SHP77 (cell line): ENCODE results near the gene LAPTM5.

ENCODE experiments used
- DNase-seq, 2 experiments: peaks; one replicate each; lab custom pipeline; 2025; lab: John Stamatoyannopoulos, UW

Gene LAPTM5

DNA sequence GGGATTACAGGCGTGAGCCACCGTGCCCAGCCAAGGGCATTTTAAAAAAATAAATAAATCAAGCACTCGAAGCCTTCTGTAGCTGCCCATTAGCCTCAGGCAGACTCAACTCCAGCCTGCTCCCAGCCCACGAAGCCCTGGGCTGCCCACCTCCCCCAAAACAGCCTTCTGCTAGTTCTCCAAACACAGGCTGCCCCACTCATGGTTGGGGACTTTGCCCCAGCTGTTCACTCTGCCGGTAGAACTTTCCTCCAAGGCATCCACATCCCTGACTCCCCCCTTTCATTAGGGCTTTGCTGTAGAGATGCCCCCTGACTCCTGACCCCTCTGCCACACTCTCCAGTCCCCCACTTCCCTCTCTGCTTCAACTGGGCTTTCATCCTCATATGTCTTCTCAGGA, 29.7 kb upstream of the LAPTM5 start:
- DNase-seq = no peak

GRCh38 chr1:30786264-30786991, 28.9 kb upstream of the LAPTM5 start:
- no peak for DNase-seq

DNA sequence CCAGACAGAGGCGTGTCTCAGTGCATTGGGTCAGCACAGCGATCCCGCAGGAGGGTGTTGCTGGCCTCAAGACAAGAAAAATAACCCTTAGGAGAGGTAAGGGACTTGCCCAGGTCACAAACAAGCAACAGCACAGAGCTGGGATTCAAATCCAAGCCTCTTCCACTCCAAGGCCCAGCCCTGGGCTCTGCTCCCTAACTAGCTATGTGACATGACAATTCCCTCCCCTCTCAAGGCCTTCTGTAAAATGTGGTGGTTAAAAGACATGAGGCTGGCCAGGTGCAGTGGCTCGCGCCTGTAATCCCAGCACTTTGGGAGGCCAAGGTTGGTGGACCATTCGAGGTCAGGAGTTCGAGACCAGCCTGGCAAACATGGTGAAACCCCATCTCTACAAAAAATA, 28.1 kb upstream of the LAPTM5 start:
- DNase-seq = no peak

DNA sequence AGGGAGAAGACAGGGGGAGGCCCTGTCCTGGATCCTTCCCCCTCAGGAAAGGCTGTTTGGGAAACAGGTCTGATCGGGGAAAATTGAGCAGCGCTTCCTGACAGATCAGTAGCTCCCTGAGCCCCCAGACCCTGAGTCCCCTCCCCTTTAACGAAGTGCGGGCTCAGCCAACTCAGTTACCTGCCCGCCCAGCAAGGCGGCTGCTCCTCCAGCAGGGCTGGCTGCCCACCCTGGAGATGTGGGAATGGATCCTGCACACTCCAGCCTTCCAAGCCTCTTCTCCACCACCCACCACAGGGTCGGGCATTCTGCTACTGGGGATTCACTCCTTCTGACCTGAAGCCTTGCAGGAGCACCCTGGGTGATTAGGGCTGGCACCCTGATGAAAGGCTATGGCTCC, 27.6 kb upstream of the LAPTM5 start:
- DNase-seq = no peak

DNA sequence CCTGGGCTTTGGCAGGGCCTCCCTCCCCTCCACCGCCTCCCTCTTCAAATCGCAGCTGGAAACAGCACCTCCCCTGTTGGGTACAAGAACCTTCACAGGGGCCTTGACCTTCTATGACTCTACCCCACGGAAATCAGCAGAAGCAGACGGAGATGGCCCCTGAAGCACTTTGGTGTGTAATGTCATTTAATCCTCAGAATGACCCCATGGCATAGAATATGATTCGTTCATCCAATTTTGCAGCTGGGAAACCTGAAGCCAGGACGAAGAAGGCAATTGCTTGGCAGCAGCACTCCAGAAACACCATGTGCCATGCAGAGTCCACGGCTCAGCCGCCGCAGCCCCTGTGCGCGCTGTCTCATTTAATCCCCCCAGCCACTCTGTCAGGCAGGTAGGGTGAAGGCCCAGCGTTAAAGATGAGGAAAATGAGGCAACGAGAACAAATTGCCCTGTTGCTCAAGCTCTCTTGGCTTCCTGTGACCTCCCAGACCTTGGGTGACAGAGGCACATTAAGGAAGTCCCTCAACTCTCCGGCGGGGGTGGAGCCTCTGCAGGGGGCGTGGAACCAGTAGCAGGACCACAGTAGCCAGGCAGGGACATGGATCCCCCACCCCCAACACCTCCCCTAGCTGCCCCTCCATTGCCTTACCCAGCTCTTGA, 25.8 kb upstream of the LAPTM5 start:
- DNase-seq = no peak

DNA sequence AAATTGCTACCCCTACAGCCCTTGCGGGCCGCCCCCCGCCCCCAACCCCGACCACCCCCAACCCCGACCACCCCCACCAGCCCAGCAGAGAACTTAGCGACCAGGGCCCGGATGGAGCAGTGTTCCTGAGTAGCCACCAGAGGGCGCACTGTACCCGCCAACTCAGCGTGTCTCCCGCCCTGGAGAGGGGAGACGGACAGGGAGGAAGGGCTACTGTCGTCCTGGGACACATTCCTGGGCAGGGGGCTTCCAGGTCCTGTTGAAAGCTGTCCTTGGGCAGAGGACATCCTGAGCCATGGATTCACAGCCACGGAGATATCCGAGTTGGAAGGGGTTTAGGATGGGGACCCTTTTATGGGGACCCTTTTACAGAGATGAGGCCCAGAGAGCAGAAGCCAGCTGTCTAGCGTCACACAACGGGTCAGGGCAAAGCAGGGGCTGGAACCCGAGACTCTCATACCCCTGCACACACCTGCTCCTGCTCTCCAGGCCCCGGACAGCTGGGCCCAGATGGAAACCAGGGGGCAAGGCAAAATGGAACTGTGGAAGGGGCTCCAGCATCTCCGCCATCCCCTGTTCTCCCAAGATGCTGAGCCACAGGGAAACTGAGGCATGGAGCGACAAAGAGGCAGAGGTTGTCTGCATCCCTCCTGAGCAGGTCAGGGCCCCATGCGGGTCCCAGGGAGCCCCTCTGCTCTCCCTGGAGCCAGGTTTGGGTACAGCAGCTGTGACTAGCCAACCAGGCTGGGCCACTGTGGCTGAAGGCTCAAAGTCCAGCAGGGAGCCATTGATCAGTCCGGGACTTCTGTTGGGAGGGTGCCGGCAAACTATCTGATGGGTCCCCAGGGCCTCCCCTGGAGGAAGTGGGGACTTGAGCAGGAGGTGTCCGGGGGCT, 25.0 kb upstream of the LAPTM5 start:
- DNase-seq = peak; percentile 48 to 64

DNA sequence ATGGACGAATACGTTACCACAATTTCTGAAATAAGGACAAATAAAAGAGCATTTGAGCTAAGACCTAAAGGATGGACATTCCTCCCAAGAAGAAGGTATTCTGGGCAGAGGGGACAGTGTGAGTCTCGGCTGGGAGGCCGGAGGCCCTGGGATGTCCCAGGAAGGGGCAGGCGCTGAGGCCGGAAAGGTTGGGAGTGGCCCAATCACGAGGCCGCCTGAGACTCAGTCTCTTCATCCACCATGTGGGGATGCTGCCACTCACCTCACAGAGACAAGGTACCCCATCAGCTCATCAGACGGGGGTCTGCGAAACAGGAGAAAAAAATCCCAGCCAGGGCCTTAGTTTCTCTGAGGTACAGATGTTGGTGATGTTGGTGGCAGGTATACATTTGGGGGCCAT, 24.3 kb upstream of the LAPTM5 start:
- no peak for DNase-seq

DNA sequence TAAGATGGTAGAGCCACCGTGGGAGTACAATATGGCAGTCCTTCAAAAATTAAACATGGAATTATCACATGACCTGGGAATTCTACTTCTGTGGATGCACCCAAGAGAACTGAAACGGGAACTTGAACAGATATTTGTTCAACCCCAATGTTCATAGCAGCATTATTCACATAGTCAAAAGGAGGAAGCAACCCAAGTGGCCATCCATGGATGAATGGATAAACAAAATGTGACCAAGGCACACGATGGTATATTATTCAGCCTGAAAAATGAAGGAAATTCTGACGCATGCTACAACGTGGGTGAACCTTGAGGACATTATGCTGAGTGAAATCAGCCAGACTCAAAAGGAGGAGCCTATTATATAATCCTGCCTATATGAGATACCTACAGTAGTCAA, 22.8 kb upstream of the LAPTM5 start:
- DNase-seq = no peak

GRCh38 chr1:30779294-30780071, 21.9 kb upstream of the LAPTM5 start:
- peak; percentile 84 to 87 for DNase-seq

DNA sequence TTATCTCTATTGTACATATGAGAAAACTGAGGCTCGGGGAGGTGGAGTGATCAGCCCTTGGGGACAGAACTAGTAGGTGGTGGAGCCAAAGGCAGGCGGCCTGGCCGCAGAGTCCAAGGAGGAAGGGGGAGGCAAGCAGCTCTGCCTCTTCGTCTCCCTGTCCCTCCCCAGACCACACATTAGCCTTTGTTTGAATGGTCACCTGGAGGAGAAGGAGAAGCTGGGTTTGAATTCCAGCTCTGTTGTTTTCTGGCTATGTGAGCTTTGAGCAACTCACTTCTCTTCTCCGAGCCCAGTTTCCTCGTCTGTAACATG, 21.4 kb upstream of the LAPTM5 start:
- DNase-seq = no peak

GRCh38 chr1:30778154-30778978, 20.8 kb upstream of the LAPTM5 start:
- peak; percentile 75 to 96 for DNase-seq

DNA sequence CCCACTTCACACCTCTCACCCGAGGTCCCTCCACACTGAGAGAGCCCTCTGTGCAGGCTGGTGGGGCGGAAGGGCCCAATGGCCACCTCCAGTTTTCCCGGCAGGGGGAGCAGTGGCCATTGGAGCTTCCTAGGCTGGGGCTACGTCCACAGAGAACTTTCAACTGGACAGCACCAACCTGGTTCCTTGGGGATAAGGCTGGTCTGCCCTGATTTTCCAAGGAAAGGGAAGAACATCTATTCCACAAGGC, 20.3 kb upstream of the LAPTM5 start:
- peak in 1 of 2 experiments; percentile 32 for DNase-seq

- DNase-seq = no peak
Measured at GRCh38 chr1:30777060-30777903, 19.7 kb upstream of the LAPTM5 start.

- no peak for DNase-seq
Measured at GRCh38 chr1:30776097-30777059, 18.8 kb upstream of the LAPTM5 start.

DNA sequence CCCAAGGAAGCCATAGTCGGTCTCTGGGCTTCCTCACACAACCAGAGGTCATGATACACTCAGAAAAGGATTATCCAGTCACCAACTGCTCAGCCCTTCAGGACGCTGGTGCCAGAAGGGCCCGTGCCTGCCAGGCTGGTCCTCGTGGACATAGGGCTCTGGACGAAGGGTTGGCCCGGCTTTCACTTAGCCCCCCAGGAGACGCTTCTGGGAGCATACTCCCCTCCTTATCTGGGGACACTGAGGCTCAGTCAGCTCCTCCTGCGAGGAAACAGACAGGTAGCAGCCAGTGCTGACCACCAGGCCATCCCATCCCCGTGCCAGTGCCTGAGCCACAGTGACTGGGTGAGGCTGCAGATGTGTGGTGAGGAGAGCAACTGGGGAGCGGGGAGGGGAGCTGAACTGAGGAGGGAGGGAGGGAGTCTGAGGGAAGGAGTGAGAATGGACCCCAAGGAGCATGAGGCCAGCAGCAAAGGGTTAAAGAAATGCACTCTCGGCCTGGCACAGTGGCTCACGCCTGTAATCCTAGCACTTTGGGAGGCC, 17.9 kb upstream of the LAPTM5 start:
- DNase-seq = no peak

DNA sequence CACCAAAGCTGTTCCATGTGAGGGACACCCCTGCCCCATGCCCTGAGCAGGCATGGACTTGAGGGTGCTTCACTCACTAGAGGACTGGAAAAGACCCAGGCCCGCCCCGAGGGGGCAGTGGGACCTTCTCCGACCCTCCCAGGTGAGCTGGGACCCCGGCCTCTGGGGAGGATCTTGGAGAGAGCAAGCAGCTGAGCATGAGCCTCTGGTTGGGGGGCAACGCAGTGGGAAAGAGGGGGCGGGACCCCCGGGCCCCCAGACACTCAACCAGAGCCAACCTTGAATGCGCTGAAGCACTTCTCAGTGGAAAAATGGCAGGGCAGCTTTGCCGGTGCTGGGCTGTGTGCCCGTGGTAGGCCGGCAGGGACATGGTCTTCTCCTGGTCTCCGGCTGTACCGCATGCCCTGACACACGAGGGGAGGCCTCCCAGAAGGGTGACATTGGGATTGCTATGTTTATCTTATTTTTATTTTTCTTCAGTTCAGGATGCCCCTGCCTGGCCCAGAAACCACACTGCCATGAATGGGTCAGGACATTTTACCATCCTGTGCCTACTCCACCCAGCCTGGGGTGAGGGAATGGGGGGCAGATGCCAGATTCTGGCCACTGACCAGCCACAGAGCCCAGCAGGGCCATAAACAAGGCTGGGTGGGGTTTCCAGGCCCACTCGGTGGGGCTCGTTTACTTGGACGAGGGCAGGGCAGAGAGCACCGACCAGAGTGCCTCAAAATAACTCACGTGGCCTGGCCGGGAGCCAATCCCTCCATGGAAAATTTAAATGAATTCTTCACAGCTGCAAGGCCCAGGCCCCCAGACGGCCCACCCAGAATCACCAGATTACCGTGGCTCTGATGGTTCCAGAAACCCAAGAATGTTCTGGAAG, 17.2 kb upstream of the LAPTM5 start:
- no peak for DNase-seq

DNA sequence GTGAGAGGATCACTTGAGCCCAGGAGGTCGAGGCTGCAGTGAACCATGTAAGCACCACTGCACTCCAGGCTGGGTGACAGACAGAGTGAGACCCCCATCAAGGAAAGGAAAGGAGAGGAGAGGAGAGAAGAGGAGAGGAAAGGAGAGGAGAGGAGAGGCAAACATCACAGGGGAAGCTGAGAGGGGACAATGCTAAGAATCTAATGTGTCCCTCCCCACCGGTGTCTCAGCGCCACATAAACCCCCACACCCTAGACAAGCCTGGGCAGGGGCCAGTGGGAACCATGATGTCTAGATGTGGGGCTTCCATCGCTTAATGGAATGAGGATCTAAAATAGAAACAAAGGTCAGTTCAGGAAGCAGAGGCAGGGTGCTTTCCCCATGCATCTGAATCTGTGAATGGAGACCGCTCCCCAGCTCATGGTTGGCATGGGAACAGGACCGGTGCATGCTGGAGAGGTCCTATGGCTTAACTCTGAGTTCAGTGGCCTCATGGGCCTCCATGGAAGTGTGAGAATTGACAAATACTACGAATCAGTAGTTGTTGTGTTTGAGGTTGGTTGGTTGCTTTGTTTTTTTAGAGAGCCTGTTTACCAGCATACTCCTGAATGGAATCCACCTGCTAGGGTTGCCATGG, 16.3 kb upstream of the LAPTM5 start:
- no peak for DNase-seq

GRCh38 chr1:30771005-30771404, 13.4 kb upstream of the LAPTM5 start:
- no peak for DNase-seq
